ENCODE results near the gene DAGLA. TPM values are rescaled to one million over a fixed set of nuclear protein-coding genes. Genes with fewer than 3 reads are reported as not detected.
A peak's percentile ranks its signal among the peaks of the same experiment; 100 is the strongest.

DAGLA gene
- total and polyA plus RNA-seq, 2 of the 13 experiments (the other 11 are each of a cell fraction or from before 2014, with no cell fraction given): 2.6 to 3.9 TPM

DNA sequence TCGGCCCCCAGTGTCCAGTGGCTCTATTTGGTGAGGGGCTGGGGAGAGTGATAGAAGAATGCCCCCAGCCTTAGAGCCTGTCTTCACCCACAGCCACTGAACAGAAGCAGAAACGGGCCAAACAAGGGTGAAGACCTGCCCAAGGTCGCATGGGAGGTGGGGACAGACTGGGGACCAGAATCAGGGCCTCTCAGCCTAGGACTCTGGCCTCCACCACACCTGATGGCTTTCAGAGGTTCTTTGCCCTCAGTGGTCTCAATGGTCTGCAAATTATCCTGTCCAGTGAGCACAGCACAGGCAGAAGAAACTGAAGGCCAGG is 67.7 kb downstream of the DAGLA start (continued):
- TF ChIP-seq CEBPZ (IDR thresholded peaks at IDR 0.05; ENCODE audit: low read length): no peak
- no peak for TF ChIP-seq CREBL2 (CRISPR knock-in tag; IDR thresholded peaks at IDR 0.05; ENCODE audit: borderline replicate concordance)
- TF ChIP-seq, protein P1, sequence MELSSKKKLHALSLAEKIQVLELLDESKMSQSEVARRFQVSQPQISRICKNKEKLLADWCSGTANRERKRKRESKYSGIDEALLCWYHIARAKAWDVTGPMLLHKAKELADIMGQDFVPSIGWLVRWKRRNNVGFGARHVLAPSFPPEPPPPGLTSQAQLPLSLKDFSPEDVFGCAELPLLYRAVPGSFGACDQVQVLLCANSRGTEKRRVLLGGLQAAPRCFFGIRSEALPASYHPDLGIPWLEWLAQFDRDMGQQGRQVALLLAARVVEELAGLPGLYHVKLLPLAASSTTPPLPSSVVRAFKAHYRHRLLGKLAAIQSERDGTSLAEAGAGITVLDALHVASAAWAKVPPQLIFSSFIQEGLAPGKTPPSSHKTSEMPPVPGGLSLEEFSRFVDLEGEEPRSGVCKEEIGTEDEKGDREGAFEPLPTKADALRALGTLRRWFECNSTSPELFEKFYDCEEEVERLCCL (CRISPR knock-in tag; IDR thresholded peaks at IDR 0.05; ENCODE audit: borderline replicate concordance): no peak
- TF ChIP-seq ZNF326 (CRISPR knock-in tag; IDR thresholded peaks at IDR 0.05; ENCODE audit: borderline replicate concordance): no peak
- no peak for TF ChIP-seq RBFOX2 (IDR thresholded peaks at IDR 0.05; ENCODE audit: low read depth, low read length)
- TF ChIP-seq ZBTB20 (CRISPR knock-in tag; IDR thresholded peaks at IDR 0.05; ENCODE audit: borderline replicate concordance, low read depth): no peak
- TF ChIP-seq ZNF737 (CRISPR knock-in tag; IDR thresholded peaks at IDR 0.05; ENCODE audit: borderline replicate concordance): no peak
- TF ChIP-seq HMGA1 (CRISPR knock-in tag; conservative IDR thresholded peaks at IDR 0.05): no peak
- TF ChIP-seq SSRP1 (CRISPR knock-in tag; IDR thresholded peaks at IDR 0.05): no peak
- no peak for TF ChIP-seq AKAP8 (CRISPR knock-in tag; IDR thresholded peaks at IDR 0.05)
- TF ChIP-seq HDAC2 (CRISPR knock-in tag; IDR thresholded peaks at IDR 0.05): 0 out of 2 replicates have a peak, but pooled peaks have one; percentile 8
- TF ChIP-seq EEA1 (CRISPR knock-in tag; IDR thresholded peaks at IDR 0.05; ENCODE audit: borderline replicate concordance): no peak
- no peak for TF ChIP-seq FLYWCH1 (CRISPR knock-in tag; IDR thresholded peaks at IDR 0.05)
- no peak for TF ChIP-seq ZBED4 (CRISPR knock-in tag; IDR thresholded peaks at IDR 0.05; ENCODE audit: borderline replicate concordance)
- peak; percentile 3 for TF ChIP-seq ZEB1 (IDR thresholded peaks at IDR 0.05; ENCODE audit: insufficient replicate concordance, low read depth)
- TF ChIP-seq ZBTB7B (CRISPR knock-in tag; IDR thresholded peaks at IDR 0.05): no peak
- no peak for TF ChIP-seq ZNF768 (CRISPR knock-in tag; IDR thresholded peaks at IDR 0.05)
- TF ChIP-seq ZNF101 (CRISPR knock-in tag; IDR thresholded peaks at IDR 0.05; ENCODE audit: borderline replicate concordance, low read depth): no peak
